Mesenchymal stem cell (in vitro differentiated cells and primary cell): ENCODE data around the gene CISTR.
"Not testable (repeated sequence)": the region's sequence is repeated elsewhere in the genome, so short reads cannot be mapped to it uniquely, and the experiment has no call there.

Experiments
- DNase-seq: peaks from one replicate; pipeline ENCODE4 v3.0.0-alpha.2; 2013
- H2AFZ ChIP-seq: one replicate; pipeline ENCODE4 v1.6.1; 2013; ENCODE audit warnings: low read depth, mild to moderate bottlenecking, control low read depth, inconsistent platforms, low read length, moderate library complexity
- H2AK5ac ChIP-seq: 2 replicates; pipeline ENCODE4 v1.6.1; 2013; ENCODE audit warnings: low read length, moderate library complexity, mild to moderate bottlenecking, inconsistent platforms; ENCODE audit not compliant: severe bottlenecking
- H2BK120ac ChIP-seq: one replicate; pipeline ENCODE4 v1.6.1; 2013; ENCODE audit warnings: low read depth, mild to moderate bottlenecking, inconsistent platforms, low read length, moderate library complexity
- H2BK12ac ChIP-seq, 2 experiments: one replicate each; pipeline ENCODE4 v1.6.1; 2013; ENCODE audit warnings: inconsistent platforms in 2 of 2, low read length in 2 of 2, mild to moderate bottlenecking in 2 of 2, moderate library complexity in 2 of 2, control low read depth in 1 of 2
- H2BK15ac ChIP-seq: one replicate; pipeline ENCODE4 v1.6.1; 2013; ENCODE audit warnings: mild to moderate bottlenecking, low read depth, inconsistent platforms; ENCODE audit not compliant: poor library complexity, severe bottlenecking
- H2BK5ac ChIP-seq: 2 replicates; pipeline ENCODE4 v1.6.1; 2013; ENCODE audit warnings: low read depth, mild to moderate bottlenecking, low read length, control low read depth, inconsistent platforms; ENCODE audit not compliant: poor library complexity, severe bottlenecking
- H3K14ac ChIP-seq, 2 experiments: one replicate each; pipeline ENCODE4 v1.6.1; 2013; ENCODE audit warnings: inconsistent platforms in 2 of 2, low read length in 2 of 2, control low read depth in 1 of 2, mild to moderate bottlenecking in 1 of 2, moderate library complexity in 1 of 2
- H3K18ac ChIP-seq, 2 experiments: one replicate each; pipeline ENCODE4 v1.6.1; 2013; ENCODE audit warnings: inconsistent platforms in 2 of 2, low read length in 2 of 2, control low read depth in 1 of 2, low read depth in 1 of 2, mild to moderate bottlenecking in 1 of 2
- H3K23ac ChIP-seq, 2 experiments: one replicate each; pipeline ENCODE4 v1.6.1; 2013; ENCODE audit warnings: inconsistent platforms in 2 of 2, low read length in 2 of 2, mild to moderate bottlenecking in 2 of 2, moderate library complexity in 2 of 2, control low read depth in 1 of 2
- H3K27ac ChIP-seq: 2 replicates; pipeline ENCODE4 v1.5.1; 2013; ENCODE audit warnings: mild to moderate bottlenecking, moderate library complexity, low read length, control low read depth, inconsistent platforms; ENCODE audit not compliant: poor library complexity, severe bottlenecking
- H3K27me3 ChIP-seq, 2 experiments: 2 replicates each; pipeline versions ENCODE4 v1.6.1 to v1.7.0; 2013; ENCODE audit warnings: low read length in 2 of 2, mild to moderate bottlenecking in 2 of 2, moderate library complexity in 2 of 2, control low read depth in 1 of 2, inconsistent platforms in 1 of 2; ENCODE audit not compliant: control insufficient read depth in 1 of 2, insufficient read depth in 1 of 2
- H3K36me3 ChIP-seq, 2 experiments: 2 replicates each; pipeline versions ENCODE4 v1.6.1 to v1.7.0; 2013; ENCODE audit warnings: low read length in 2 of 2, control low read depth in 1 of 2, inconsistent platforms in 1 of 2, low read depth in 1 of 2, mild to moderate bottlenecking in 1 of 2; ENCODE audit not compliant: insufficient read depth in 2 of 2, control insufficient read depth in 1 of 2
- H3K4ac ChIP-seq, 2 experiments: one replicate each; pipeline ENCODE4 v1.6.1; 2013; ENCODE audit warnings: inconsistent platforms in 2 of 2, low read length in 2 of 2, mild to moderate bottlenecking in 2 of 2, moderate library complexity in 2 of 2, control low read depth in 1 of 2, low read depth in 1 of 2
- H3K4me1 ChIP-seq: 2 replicates; pipeline ENCODE4 v1.6.1; 2013; ENCODE audit warnings: low read depth, low read length, control low read depth; ENCODE audit not compliant: control insufficient read depth, insufficient read depth
- H3K4me2 ChIP-seq: 2 replicates; pipeline ENCODE4 v1.6.1; 2013; ENCODE audit warnings: low read length, mild to moderate bottlenecking, inconsistent platforms; ENCODE audit not compliant: poor library complexity, severe bottlenecking
- H3K4me3 ChIP-seq, 2 experiments: 2 replicates each; pipeline versions ENCODE4 v1.5.1 to v1.7.0; 2013; ENCODE audit warnings: low read length in 2 of 2, mild to moderate bottlenecking in 2 of 2, control low read depth in 1 of 2, low read depth in 1 of 2; ENCODE audit not compliant: insufficient read depth in 1 of 2
- H3K79me1 ChIP-seq: replicated peaks from 2 replicates; pipeline ENCODE4 v1.6.1; 2013; ENCODE audit warnings: mild to moderate bottlenecking, control low read depth, low read length, inconsistent platforms; ENCODE audit not compliant: poor library complexity, severe bottlenecking
- H3K9ac ChIP-seq: 2 replicates; pipeline ENCODE4 v1.7.0; 2013; ENCODE audit warnings: mild to moderate bottlenecking, low read length, moderate library complexity
- H3K9me3 ChIP-seq: 2 replicates; pipeline ENCODE4 v1.7.0; 2013; ENCODE audit warnings: mild to moderate bottlenecking, low read length; ENCODE audit not compliant: control insufficient read depth
- H4K8ac ChIP-seq: one replicate; pipeline ENCODE4 v1.6.1; 2013; ENCODE audit warnings: inconsistent platforms, mild to moderate bottlenecking, low read length, moderate library complexity
- H4K91ac ChIP-seq: one replicate; pipeline ENCODE4 v1.6.1; 2013; ENCODE audit warnings: mild to moderate bottlenecking, low read length, inconsistent platforms
- WGBS: methylation state at CpG from one replicate; pipeline ENCODE4 v1.1.7; 2013; ENCODE audit warnings: mixed read lengths; 5-methylcytosine and 5-hydroxymethylcytosine counted together

Gene CISTR

GRCh38 chr12:53722450-53723041, 29.2 kb downstream of the CISTR start:
- no peak overlapping the region for H3K18ac ChIP-seq
- H3K27me3 ChIP-seq: no peaks in the 10 kb centered on the region
- no peak overlapping the region for H2BK12ac ChIP-seq
- no peak overlapping the region for H3K14ac ChIP-seq
- no peak overlapping the region for H3K4ac ChIP-seq
- no peaks in the 10 kb centered on the region for H3K9me3 ChIP-seq
- no peak overlapping the region for H3K9ac ChIP-seq
- H2BK120ac ChIP-seq: no peak overlapping the region
- H3K23ac ChIP-seq: no peak overlapping the region
- H3K4me1 ChIP-seq: peaks cover 4% of the 10 kb centered on the region
- H3K36me3 ChIP-seq: peaks cover 40 to 75% of the 10 kb centered on the region in 2 experiments
- H3K27ac ChIP-seq: no peak overlapping the region
- H2BK5ac ChIP-seq: no peak overlapping the region
- no peak overlapping the region for H2AFZ ChIP-seq
- no peak overlapping the region for H4K8ac ChIP-seq
- peaks cover 24% of the 10 kb centered on the region for H3K79me1 ChIP-seq
- no peak overlapping the region for H4K91ac ChIP-seq
- DNase-seq: peak; percentile 31
- WGBS: 88% methylated on average over 3 of the region's 3 CpGs
- no peak overlapping the region for H2AK5ac ChIP-seq
- no peak overlapping the region for H3K4me2 ChIP-seq
- no peak overlapping the region for H2BK15ac ChIP-seq
- no peak overlapping the region for H3K4me3 ChIP-seq

DNA sequence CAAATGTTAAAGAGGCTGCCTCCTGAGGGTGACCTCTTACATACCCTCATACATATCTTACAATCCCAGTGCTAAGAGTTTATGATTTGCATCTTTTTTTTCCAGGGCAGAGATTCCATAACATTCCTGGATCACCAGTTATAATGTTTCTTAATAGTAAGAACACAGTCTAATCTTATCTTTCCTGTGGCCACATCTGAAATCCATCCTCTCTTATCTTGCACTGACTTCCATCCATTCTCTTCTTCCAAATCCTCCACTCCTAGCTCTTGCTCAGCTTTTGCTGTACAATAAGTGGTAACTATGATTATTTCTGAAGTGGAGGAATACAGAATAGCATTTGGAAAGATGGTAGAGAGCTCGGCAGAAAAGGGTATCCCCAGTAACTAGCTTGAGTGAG, 30.8 kb downstream of the CISTR start:
- no peak for DNase-seq
- Histone ChIP-seq H2BK5ac (peak overlapping the region; percentile 8), H2AK5ac (no peak overlapping the region), H3K79me1 (peaks cover 16% of the 10 kb centered on the region), H4K91ac (no peak overlapping the region), H3K9ac (no peak overlapping the region), H2BK120ac (no peak overlapping the region), H3K23ac (no peak overlapping the region), H3K4me3 (no peak overlapping the region), H3K4me1 (peaks cover 4% of the 10 kb centered on the region), H3K36me3 (peaks cover 53 to 91% of the 10 kb centered on the region in 2 experiments), H3K4me2 (no peak overlapping the region), H2BK12ac (no peak overlapping the region), H4K8ac (no peak overlapping the region), H3K4ac (no peak overlapping the region), H3K14ac (no peak overlapping the region), H3K27ac (no peak overlapping the region), H2AFZ (no peak overlapping the region), H3K27me3 (no peaks in the 10 kb centered on the region), H2BK15ac (no peak overlapping the region), H3K9me3 (no peaks in the 10 kb centered on the region), H3K18ac (no peak overlapping the region)
- 100% methylated on average over 1 of the region's 1 CpG for WGBS

DNA sequence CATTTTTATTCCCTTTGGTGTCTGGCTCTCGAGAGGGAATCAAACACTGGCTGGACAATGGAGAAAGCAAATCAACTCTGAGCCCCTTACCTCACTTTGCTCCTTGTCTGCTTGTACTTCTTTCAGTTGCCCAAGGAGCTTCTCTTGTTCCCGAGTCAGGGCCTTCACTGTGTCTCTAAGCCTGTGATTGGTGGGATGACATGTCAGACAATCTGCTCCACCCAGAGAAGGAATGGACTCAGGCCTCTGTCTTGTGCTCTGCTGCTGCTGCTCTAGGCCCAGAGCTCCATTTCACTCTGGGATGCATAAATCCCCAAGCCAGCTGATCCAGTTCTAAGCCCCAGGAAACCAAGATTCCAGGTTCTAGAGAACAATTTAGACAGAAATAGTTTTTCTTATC, 32.1 kb downstream of the CISTR start:
- H2AFZ ChIP-seq: no peak overlapping the region
- no peak overlapping the region for H3K14ac ChIP-seq
- H4K8ac ChIP-seq: no peak overlapping the region
- H3K36me3 ChIP-seq: peaks cover 59 to 93% of the 10 kb centered on the region in 2 experiments
- H3K9ac ChIP-seq: no peak overlapping the region
- H3K27ac ChIP-seq: no peak overlapping the region
- DNase-seq: no peak
- H3K4ac ChIP-seq: no peak overlapping the region
- H3K18ac ChIP-seq: no peak overlapping the region
- no peak overlapping the region for H2AK5ac ChIP-seq
- peaks cover 4% of the 10 kb centered on the region for H3K79me1 ChIP-seq
- no peak overlapping the region for H4K91ac ChIP-seq
- H3K4me1 ChIP-seq: no peaks in the 10 kb centered on the region
- no peak overlapping the region for H2BK15ac ChIP-seq
- no peak overlapping the region for H3K4me3 ChIP-seq
- no peak overlapping the region for H3K23ac ChIP-seq
- H2BK5ac ChIP-seq: no peak overlapping the region
- H3K4me2 ChIP-seq: no peak overlapping the region
- H2BK120ac ChIP-seq: no peak overlapping the region
- H3K27me3 ChIP-seq: no peaks in the 10 kb centered on the region
- H3K9me3 ChIP-seq: no peaks in the 10 kb centered on the region
- H2BK12ac ChIP-seq: no peak overlapping the region
- WGBS: 73% methylated on average over 2 of the region's 2 CpGs

DNA sequence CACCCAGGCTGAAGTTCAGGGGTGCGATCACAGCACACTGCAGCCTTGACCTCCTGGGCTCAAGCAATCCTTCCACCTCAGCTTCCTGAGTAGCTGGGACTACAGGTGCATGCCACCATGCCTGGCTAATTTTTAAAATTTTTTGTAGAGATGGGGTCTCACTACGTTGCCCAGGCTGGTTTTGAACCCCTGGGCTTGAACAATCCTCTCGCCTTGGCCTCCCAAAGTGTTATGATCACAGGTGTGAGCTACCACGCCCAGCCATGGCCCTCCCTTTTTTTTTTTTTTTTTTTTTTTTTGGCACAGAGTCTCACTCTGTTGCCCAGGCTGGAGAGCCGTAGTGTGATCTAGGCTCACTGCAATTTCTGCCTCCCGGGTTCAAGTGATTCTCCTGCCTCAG, 33.2 kb downstream of the CISTR start:
- WGBS: 95% methylated on average over 6 of the region's 6 CpGs
- not testable (repeated sequence) for H3K27me3 ChIP-seq, H3K79me1 ChIP-seq, H2BK15ac ChIP-seq, H3K18ac ChIP-seq, H3K4me3 ChIP-seq, H2BK5ac ChIP-seq, H3K9ac ChIP-seq, DNase-seq, H4K8ac ChIP-seq, H3K23ac ChIP-seq, H2BK12ac ChIP-seq, H3K27ac ChIP-seq, H3K4me1 ChIP-seq, H3K4me2 ChIP-seq, H3K9me3 ChIP-seq, H3K14ac ChIP-seq, H2AFZ ChIP-seq, H4K91ac ChIP-seq, H2BK120ac ChIP-seq, H3K4ac ChIP-seq, H2AK5ac ChIP-seq
- peaks cover 63 to 93% of the 10 kb centered on the region in 2 experiments for H3K36me3 ChIP-seq
